ENCODE results near the gene APOL1.
"Not testable (repeated sequence)": the region's sequence is repeated elsewhere in the genome, so short reads cannot be mapped to it uniquely, and the experiment has no call there.

Gene APOL1

DNA sequence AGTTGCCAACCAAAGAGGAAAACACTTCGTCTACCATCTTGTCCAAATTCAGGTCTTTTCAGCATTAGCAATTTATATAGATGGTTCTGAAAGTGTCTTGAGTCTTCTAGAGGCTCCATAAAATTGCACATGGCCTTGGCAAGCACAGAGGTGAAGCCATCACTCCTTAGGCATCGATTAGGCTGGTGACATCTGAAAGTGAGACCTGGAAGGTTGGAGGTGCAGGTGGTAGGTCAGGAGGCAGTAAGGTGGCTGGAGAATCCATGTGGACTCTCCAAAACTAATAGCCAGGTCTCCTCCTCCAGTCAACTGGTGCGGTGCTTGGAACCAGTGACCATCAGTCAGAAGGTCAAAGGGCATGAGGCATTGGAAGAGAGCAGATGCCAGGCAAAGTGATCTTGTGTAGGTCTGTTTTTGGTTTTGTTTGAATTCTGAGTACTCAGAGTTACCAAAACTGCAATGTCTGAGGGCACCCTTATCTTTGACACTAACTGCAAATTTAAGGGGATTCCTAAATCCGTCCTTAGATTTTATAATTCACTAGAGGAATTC lies 7.1 kb upstream of the APOL1 start:
- no peak for DNase-seq

GRCh38 chr22:36246718-36247117 lies 6.2 kb upstream of the APOL1 start:
- no peak for DNase-seq

GRCh38 chr22:36247955-36248354 lies 5.0 kb upstream of the APOL1 start:
- no peak for DNase-seq

- no peak for DNase-seq
Observed at GRCh38 chr22:36249160-36249559, 3.8 kb upstream of the APOL1 start.

DNA sequence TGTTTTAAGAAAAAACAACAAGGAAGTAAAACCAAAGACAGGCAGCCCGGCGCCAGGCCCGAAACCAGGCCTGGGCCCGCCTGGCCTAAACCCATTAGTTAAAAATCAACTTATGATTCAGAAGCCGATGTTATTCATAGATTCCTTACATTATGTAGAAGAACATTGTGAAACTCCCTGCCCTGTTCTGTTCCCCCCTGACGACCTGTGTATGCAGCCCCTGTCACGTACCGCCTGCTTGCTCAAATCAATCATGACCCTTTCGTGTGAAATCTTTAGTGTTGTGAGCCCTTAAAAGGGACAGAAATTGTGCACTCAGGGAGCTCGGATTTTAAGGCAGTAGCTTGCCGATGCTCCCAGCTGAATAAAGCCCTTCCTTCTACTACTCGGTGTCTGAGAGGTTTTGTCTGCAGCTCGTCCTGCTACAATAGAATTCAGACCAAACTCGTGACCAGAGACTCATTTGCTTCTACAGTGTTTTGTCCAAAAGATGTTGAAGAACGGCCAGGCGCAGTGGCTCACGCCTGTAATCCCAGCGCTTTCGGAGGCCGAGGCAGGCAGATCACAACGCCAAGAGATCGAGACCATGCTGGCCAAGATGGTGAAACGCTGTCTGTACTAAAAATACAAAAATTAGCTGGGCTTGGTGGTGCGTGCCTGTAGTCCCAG lies 2.5 kb upstream of the APOL1 start:
- DNase-seq, result not testable (repeated sequence)

DNA sequence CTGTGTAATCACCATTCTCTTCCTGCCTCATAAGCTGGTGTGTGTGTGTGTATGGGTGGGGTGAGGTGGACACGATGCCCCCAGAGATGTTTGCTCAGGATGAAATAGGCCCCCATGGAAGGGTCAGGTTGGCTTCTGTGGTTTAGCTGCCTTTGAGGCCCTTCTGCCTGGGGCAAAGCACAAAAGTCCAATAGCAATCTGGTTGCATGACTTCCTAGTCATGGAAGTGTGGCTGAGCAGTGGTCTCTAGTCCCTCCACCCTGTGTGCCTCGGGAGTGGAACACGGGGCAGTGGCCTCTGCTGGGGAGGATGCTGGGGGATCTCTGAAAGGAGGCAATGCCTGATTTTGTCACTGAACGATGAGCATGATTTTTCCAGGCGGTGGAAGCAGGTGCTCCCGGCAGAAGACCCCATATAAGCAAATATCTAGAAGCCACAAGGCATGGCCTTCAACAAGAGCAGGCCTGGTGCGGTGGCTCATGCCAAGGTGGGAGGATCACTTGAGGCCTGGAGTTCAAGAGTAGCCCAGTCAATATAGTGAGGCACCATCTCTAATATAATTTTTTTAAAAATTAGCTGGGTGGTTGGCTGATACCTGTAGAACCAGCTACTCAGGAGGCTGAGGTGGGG lies 839 bp upstream of the APOL1 start:
- not testable (repeated sequence) for DNase-seq

- no peak for DNase-seq
Observed at GRCh38 chr22:36253523-36254490, 874 bp downstream of the APOL1 start.

DNA sequence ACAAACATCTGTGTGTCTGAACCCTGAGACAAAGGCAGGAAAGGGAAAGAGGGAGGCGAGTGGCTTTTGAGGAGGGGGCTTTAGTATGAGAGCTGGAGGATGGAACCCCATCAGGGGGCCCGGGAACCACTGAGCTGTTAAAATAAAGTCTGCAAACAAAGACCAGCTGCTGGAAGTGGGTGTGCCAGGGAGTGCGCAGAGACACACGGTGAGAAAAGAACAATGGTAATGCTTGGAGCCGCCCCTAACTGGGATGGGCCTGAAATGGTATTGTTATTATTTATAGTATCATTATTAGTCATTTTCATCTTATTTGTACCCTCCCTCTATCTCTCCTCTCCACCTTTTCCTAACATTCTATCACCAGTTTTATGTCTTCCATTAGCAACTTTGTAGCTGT lies 2.6 kb downstream of the APOL1 start:
- not testable (repeated sequence) for DNase-seq

DNA sequence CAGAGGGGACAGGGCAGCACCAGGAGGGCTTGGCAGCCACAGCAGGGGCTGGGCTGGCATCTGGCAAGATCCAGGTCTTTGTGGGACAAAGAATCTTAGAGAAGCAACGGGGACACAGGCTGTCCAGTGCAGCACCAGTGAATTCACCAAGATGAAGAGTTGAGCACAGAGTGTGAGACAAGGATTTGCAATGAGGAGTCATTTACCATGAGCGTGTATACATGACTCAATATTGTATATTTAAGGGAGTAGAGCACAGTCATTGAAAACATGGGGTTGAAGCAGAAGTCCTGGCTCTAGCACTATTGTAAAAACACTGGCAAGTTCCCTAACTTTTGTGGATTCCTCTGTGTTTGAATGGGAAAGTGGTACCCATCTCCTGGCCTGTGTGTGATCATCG lies 3.5 kb downstream of the APOL1 start:
- no peak for DNase-seq

DNA sequence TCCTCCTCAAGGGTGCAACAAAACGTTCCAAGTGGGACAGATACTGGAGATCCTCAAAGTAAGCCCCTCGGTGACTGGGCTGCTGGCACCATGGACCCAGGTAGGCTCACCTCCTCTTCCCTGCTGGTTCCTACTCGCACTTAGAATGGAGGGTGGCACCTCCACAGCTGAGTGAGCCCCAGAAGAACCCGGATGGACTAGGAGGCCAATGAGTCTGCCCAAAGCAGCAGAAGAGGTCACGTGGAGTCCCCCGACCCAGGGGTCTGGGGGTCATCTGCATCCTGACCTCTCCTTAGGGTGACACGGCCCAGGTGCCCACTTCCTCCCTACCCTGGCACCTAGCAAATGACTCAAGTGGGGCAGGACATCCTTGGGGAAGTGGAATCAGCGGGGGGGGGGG lies 4.4 kb downstream of the APOL1 start:
- DNase-seq, result no peak

DNA sequence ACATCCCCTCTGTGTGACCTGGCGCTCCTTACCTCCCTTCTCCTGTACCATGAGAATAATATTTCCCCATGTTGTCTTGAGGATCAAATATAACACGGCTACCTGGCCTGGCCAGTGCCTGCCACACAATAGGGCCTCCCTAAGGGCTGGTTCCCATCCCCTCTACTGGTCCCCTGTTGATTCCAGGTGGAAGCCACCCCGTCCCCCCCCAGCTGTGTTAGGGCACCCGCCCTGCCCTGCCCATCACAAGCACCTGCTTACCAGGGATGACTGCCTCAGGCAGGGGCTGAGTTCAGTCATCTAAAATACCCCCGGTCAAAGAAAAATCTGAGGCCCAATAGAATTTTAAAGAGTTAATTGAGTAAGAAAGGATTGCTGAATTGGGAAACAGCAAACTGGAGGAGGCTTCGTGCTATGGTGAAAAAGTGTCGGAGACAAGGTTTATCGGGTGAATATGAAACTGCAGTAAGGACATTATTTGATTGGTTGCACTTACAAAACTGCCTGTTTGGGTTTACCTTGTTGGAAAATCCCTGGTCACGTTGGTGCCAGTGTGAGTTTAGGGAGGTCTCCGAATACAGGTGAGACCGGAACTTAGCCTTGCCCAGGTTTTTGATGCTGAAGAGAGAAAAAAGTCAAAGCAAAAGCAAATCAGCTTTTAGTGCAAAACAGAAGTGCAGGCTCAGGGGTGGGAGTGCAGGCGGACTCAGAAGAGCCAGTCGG lies 5.2 kb downstream of the APOL1 start:
- DNase-seq, result no peak

GRCh38 chr22:36258701-36259614 lies 6.0 kb downstream of the APOL1 start:
- no peak for DNase-seq

DNA sequence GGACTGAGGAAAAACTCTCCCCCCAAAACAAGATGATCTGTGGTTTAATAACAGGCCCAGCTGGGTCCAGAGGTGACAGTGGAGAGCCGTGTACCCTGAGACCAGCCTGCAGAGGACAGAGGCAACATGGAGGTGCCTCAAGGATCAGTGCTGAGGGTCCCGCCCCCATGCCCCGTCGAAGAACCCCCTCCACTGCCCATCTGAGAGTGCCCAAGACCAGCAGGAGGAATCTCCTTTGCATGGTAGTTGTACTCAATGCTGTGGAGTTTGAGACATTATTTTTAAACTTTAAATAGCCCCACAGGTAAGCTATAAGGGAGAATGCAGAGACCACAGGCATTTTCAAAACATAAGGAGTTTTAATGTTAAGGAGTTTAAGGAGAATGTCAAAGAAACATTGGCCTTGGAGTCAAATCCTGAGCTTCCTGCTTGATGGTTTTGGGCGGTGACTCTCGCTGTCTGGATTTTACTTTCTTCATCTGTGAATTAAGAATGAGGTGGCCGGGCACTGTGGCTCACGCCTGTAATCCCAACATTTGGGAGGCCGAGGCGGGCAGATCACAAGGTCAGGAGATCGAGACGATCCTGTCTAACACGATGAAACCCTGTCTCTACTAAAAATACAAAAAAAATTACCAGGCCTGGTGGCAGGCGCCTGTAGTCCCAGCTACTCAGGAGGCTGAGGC lies 6.8 kb downstream of the APOL1 start:
- DNase-seq, result no peak

- not testable (repeated sequence) for DNase-seq
Observed at GRCh38 chr22:36261675-36262074, 8.7 kb downstream of the APOL1 start.

GRCh38 chr22:36262307-36262706 lies 9.4 kb downstream of the APOL1 start:
- DNase-seq, result not testable (repeated sequence)

GRCh38 chr22:36263216-36263673 lies 10.3 kb downstream of the APOL1 start:
- not testable (repeated sequence) for DNase-seq

DNA sequence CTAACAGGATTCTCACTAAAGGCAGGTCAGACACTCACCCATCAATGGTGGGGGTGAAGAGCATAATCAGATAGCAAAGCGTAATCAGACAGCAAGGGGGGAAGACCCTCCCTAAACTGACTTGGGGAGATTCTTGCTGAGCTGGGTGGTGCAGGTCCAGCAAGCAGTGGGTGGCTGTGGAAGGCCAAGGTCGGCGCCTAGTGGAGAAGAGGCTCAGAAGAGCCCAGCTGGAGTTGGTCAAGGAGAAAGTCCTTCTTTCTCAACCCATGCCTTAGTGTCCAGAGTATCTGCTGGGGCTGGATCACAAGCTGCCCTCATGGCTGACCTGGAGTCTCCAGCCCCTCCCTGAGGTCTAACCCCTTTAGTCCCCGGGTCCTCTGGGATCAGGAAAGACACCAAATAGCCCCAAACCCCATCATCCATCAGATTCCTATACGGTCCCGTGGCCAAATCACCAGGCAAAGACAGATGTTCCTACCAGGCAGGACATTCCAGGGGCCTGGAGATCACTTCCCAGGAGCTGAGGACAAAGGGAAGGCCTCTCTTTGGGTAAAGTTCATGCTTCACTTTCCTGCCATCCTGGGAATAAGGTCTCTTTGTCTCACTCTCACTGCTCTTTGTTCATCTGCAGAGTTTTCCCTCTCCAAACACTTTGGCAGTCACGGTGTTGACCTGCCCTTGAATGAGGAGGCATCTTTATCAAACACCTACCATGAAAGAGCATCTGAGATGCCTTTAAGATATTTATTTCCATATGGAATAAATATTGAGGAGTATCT lies 11.1 kb downstream of the APOL1 start:
- not testable (repeated sequence) for DNase-seq

DNA sequence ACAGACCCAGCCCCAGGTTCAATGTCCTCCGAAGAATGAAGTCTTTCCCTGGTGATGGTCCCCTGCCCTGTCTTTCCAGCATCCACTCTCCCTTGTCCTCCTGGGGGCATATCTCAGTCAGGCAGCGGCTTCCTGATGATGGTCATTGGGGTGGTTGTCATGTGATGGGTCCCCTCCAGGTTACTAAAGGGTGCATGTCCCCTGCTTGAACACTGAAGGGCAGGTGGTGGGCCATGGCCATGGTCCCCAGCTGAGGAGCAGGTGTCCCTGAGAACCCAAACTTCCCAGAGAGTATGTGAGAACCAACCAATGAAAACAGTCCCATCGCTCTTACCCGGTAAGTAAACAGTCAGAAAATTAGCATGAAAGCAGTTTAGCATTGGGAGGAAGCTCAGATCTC lies 14.1 kb downstream of the APOL1 start:
- no peak for DNase-seq

DNA sequence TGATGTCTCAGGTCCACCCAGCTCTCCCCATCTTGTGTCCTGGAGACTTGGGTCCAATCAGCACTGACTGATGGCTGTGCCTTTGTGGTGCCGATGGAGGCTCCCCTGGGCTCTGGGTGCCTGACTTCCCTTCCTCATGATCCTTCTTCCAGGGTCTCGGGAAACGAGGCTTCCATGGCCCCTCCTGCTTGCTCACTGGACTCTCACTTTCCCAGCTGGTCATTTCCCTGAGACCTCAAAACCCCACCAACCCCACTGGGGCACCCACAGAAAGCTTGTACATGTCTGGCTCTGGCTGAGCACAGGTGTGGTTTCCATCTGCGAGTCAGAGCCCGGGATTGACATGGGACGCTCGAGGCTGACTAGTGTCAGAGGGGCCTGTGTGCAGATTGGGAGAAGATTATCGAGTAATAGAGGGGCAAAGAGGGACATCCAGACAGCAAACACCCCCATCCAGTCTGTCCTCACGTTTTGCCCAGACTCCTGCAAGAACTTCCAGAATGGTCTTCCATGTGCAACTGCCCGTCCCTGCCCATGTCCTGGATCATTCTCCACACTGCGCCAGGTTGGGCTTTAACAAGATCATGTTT lies 15.1 kb downstream of the APOL1 start:
- no peak for DNase-seq

- DNase-seq, result not testable (repeated sequence)
Observed at GRCh38 chr22:36271231-36271630, 18.3 kb downstream of the APOL1 start.

All from 8988T (cell line).